Measurements from ENCODE around the gene PZP.
A peak's percentile ranks its signal among the peaks of the same experiment; 100 is the strongest.
"Not testable (repeated sequence)": the region's sequence is repeated elsewhere in the genome, so short reads cannot be mapped to it uniquely, and the experiment has no call there.

The PZP gene

DNA sequence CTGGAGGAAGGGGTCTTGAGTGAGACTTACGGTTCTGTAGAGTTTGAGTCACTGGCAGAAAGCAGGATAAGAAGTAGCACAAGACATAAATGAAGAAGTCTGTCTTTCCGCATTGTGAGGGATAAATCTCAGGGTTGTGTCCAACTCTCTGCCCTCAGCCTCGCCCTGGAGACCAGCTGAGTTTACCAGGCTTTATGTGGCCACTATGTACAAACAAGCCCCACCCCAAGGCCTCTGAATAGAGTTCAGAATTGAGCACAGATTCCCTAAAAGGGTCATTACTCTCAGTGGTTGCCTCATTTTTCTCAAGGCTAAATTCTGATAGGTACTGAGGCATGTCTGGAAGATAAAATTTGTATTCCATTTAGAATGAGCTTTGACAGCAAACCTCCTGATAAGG is at the start of gene PZP:
PZP (minus strand) TSS at position 167 of the 400 bp plus-strand sequence; CDS start at position 113, 54 bp downstream.
- DNase-seq (ENCODE audit: low read depth): no peak
- H3K4me3 ChIP-seq (ENCODE audit: low read depth, low read length): no peak within 1 kb of the TSS

GRCh38 chr12:9256758-9257405 is 48.7 kb upstream of the PZP start:
- no peak for DNase-seq (ENCODE audit: low read depth)
- H3K4me3 ChIP-seq (ENCODE audit: low read depth, low read length): no peak overlapping the region

DNA sequence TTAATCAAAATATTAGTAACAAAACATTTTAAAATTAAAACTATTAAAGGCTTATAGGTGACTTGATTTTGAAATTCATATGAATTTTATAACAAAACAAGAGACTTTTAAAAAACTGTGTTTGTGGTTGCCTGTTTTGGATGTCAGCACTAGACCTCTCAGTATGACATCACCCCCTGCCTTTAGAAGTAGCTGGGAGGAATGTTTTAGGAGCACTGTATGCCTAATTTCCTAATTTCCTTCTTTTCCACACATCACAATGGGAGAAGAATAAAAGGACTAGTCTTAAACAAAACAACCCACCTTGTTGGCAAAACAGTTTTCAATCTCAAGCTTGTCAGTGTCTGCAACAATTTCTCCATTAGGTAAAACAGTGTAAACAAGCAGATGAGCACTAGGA is 48.1 kb upstream of the PZP start:
- no peak overlapping the region for H3K4me3 ChIP-seq (ENCODE audit: low read depth, low read length)
- DNase-seq (ENCODE audit: low read depth): no peak

DNA sequence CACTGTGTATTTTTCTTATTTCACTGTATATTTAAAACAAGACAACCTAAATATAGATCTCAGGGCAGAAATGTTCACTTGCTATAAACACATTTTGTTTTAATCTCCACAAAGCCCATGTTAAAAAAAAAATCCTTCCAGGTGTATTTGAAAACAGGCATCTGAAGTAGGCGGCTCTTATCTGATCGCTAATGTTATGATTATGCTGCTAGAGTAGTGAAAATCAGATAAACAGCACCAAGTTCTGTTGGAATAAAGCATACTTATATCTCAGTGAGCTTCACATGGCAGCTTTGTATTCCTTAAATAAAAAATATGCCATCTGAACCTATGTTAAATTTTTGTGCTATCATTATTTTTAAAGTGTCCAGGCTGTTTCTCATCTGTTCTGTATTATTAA is 47.6 kb upstream of the PZP start:
- no peak overlapping the region for H3K4me3 ChIP-seq (ENCODE audit: low read depth, low read length)
- DNase-seq (ENCODE audit: low read depth): no peak

- DNase-seq (ENCODE audit: low read depth): no peak
- no peak overlapping the region for H3K4me3 ChIP-seq (ENCODE audit: low read depth, low read length)
Measured at GRCh38 chr12:9253464-9253863, 45.3 kb upstream of the PZP start.

- not testable (repeated sequence) for DNase-seq (ENCODE audit: low read depth); H3K4me3 ChIP-seq (ENCODE audit: low read depth, low read length)
Measured at GRCh38 chr12:9252791-9253190, 44.6 kb upstream of the PZP start.

DNA sequence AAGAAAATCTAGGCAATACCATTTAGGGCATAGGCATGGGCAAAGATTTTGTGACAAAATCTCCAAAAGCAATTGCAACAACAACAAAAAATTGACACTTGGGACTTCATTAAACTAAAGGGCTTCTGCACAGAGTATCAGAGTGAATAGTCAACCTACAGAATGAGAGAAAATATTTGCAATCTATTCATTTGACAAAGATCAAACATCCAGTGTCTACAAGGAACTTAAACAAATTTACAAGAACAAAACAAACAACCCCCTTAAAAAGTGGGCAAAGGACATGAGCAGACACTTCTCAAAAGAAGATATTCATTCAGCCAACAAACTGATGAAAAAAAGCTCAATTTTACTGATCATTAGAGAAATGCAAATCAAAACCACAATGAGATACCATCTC is 44.1 kb upstream of the PZP start:
- DNase-seq (ENCODE audit: low read depth): no peak
- H3K4me3 ChIP-seq (ENCODE audit: low read depth, low read length): no peak overlapping the region

DNA sequence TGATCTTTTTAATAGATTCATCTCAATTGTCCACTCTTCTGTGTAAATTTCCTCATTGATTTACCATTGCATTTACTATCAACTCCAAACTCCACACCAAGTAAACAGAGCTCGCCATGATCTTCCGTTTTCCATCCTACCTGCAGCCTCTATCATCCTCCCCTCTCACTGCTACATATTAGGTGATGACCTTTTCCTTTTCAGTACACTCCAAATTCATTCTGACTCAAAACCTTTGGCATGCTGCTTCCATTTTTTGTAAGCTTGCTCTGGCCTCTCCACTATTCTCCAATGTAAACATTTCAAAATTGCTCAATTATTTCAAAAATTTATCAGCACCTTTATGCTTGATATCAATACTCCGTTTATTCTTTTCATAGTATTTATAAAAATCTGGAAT is 40.2 kb upstream of the PZP start:
- no peak overlapping the region for H3K4me3 ChIP-seq (ENCODE audit: low read depth, low read length)
- no peak for DNase-seq (ENCODE audit: low read depth)

- DNase-seq (ENCODE audit: low read depth): no peak
Measured at GRCh38 chr12:9244894-9245293, 36.7 kb upstream of the PZP start.

GRCh38 chr12:9243999-9244649 is 35.9 kb upstream of the PZP start:
- no peak for DNase-seq (ENCODE audit: low read depth)

More at GRCh38 chr12:9244894-9245293, 36.7 kb upstream of the PZP start:
- H3K4me3 ChIP-seq (ENCODE audit: low read depth, low read length): no peak overlapping the region

DNA sequence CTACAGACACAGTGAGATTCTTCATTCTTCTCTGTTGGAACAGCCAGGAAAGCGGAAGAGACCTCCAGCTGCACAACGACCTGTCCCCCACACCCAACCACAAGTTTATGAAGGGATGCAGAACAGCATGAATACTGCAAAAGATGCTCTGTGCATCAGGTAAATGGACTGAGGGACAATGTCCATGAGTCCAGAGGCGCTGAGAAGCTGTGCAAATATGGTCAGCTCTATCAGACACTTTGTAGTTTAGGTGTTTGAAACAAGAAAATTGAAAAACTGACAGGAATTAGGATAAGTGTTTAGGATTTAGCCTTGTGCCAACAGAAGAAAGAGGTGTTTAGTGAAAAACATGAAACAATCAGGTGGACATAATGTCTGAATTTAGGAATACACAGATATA is 33.1 kb upstream of the PZP start:
- DNase-seq (ENCODE audit: low read depth): no peak
- no peak overlapping the region for H3K4me3 ChIP-seq (ENCODE audit: low read depth, low read length)

More at GRCh38 chr12:9243999-9244649, 35.9 kb upstream of the PZP start:
- H3K4me3 ChIP-seq (ENCODE audit: low read depth, low read length): no peak overlapping the region

DNA sequence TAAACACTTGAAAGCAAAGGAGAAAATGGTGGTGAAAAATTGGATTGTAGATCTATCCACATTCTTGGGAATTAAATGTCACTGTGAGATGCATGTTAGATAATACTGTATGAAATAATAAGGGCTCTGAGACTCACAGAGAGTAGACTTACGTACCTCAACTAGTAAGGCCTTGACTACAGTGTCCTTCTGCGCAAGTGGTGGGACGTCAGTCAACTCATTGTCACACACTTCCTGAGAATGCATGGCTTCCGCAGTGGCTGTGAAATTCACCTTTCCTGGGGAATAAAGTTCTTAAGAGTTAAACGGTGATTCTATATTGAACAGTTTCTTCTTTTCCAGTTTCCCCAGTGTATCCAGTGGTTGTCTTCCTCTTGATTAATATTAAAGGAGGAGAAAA is 32.6 kb upstream of the PZP start:
- no peak overlapping the region for H3K4me3 ChIP-seq (ENCODE audit: low read depth, low read length)
- no peak for DNase-seq (ENCODE audit: low read depth)

DNA sequence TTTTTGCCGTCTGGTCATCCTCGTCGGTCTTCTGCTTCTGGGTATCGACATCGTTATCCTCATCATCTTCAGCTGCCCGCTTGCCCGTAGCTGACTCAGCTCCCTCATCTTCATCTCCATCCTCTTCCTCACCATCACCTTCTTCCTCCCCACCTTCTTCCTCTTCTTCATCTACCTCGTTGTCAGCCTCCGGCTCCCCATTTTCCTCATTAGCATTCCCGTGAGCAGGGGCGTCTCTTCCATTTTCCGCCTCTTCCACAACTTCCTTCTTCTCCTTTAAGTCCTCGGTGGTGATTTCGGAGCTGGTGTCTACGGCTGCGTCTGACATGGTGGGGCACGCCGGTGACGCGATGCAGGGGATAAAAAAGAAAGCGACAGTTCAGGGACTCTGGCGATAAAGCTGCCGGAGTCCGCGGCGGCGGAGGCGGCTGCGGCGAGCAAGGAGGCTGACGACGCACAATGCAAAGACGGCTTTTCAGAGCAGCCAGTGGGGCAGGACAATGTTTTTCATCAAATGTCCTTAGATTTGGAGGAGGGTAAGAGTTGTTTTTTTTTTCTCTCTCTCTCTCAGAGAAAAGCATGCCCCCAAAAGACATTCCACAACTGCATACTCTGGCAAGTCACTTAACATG is 31.9 kb upstream of the PZP start:
- DNase-seq (ENCODE audit: low read depth): not testable (repeated sequence)

GRCh38 chr12:9237286-9237685 is 29.1 kb upstream of the PZP start:
- no peak overlapping the region for H3K4me3 ChIP-seq (ENCODE audit: low read depth, low read length)
- no peak for DNase-seq (ENCODE audit: low read depth)

More for the DNA sequence above, 31.9 kb upstream of the PZP start:
- H3K4me3 ChIP-seq (ENCODE audit: low read depth, low read length): peak overlapping the region; percentile 39

- no peak for DNase-seq (ENCODE audit: low read depth)
- H3K4me3 ChIP-seq (ENCODE audit: low read depth, low read length): no peak overlapping the region
Measured at GRCh38 chr12:9235519-9235918, 27.3 kb upstream of the PZP start.

DNA sequence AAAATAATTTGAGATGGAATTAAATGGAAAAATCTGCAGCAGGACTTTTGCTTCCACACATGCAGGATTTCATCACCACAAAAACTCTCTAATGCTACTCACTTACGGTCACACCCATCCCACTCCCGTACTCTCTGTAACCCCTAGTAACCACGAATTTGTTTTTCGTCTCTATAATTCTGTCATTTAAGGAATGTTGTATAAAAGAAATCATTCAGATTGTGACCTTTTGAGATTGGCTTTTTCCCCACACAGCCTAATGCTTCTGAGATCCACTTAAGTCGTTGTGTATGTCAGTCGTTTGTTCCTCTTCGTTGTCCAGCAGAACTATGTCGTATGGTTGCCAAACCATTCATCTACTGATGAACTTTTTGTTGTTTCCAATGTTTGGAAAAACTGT is 19.8 kb upstream of the PZP start:
- DNase-seq (ENCODE audit: low read depth): no peak
- H3K4me3 ChIP-seq (ENCODE audit: low read depth, low read length): no peak overlapping the region

DNA sequence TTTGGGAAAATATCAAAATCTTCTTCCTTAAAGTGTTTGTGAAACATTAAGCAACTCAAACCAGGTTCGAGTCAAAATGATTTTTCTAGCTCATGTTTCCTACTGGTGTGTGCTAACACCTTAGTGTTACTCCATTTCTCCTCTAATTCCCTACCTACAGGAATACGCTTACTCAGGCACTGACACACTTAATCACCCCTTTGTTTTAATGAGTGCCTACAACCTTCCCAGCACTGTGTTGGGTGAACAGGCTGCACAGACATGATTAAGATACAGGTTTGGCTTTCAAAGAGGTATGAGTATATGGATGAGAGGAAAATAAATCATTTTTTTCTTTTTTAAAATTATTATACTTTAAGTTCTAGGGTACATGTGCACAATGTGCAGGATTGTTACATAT is 15.6 kb upstream of the PZP start:
- DNase-seq (ENCODE audit: low read depth): no peak

DNA sequence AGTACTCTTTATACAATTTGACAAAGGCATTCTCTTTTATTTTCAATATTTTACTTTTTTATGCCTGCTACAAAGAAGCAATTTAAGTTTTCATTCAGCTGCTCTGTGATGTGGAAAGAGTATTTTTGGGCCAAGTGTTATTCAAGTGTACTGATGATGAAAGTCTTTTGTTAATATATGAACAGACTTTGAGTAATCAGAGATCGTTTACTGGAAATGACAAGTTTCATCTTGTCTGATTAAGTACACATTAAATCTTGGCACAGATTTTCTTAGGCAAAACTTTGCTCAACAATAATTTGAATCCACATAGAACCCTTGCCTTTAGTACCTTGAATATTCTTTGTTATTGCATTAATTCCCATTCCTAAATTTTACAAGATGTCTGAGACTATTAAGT is 13.3 kb upstream of the PZP start:
- no peak overlapping the region for H3K4me3 ChIP-seq (ENCODE audit: low read depth, low read length)
- DNase-seq (ENCODE audit: low read depth): no peak

More for the DNA sequence above, 15.6 kb upstream of the PZP start:
- H3K4me3 ChIP-seq (ENCODE audit: low read depth, low read length): no peak overlapping the region

GRCh38 chr12:9221011-9221410 is 12.8 kb upstream of the PZP start:
- H3K4me3 ChIP-seq (ENCODE audit: low read depth, low read length); DNase-seq (ENCODE audit: low read depth): not testable (repeated sequence)

GRCh38 chr12:9214534-9214933 is 6.3 kb upstream of the PZP start:
- no peak overlapping the region for H3K4me3 ChIP-seq (ENCODE audit: low read depth, low read length)
- DNase-seq (ENCODE audit: low read depth): no peak

GRCh38 chr12:9211687-9212086 is 3.5 kb upstream of the PZP start:
- no peak overlapping the region for H3K4me3 ChIP-seq (ENCODE audit: low read depth, low read length)
- no peak for DNase-seq (ENCODE audit: low read depth)
